ENCODE measurements around the gene GABRB1.
"Not testable (repeated sequence)": the region's sequence is repeated elsewhere in the genome, so short reads cannot be mapped to it uniquely, and the experiment has no call there.

GABRB1 gene

GRCh38 chr4:47213106-47213505 is 181.7 kb downstream of the GABRB1 start:
- no peak for DNase-seq (ENCODE audit: low read depth)

GRCh38 chr4:47213539-47213938 is 182.2 kb downstream of the GABRB1 start:
- DNase-seq (ENCODE audit: low read depth), result no peak

- no peak for DNase-seq (ENCODE audit: low read depth)
Observed at GRCh38 chr4:47213971-47214370, 182.6 kb downstream of the GABRB1 start.

GRCh38 chr4:47215759-47216158 is 184.4 kb downstream of the GABRB1 start:
- no peak for DNase-seq (ENCODE audit: low read depth)

- no peak for DNase-seq (ENCODE audit: low read depth)
Observed at GRCh38 chr4:47217291-47217690, 185.9 kb downstream of the GABRB1 start.

GRCh38 chr4:47217884-47218283 is 186.5 kb downstream of the GABRB1 start:
- no peak for DNase-seq (ENCODE audit: low read depth)

DNA sequence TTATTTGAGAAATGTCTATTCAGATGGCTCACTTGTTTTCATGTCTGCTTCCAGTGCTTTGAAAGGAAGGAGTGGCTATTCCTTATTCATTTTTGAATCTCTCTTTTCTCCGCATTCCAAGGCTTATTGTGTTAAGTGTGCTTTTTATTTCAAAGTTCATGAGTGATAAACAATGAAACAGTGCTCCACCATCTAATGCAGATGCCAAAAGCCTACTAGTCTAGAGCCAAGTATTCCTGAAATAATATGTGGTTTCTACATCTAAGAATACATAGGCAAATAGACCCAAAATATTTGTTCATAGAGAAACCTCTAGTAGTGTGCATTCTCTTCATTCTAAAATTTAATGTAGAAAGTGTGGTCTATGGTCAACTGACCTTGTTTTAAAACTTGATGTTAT is 187.3 kb downstream of the GABRB1 start:
- no peak for DNase-seq (ENCODE audit: low read depth)

DNA sequence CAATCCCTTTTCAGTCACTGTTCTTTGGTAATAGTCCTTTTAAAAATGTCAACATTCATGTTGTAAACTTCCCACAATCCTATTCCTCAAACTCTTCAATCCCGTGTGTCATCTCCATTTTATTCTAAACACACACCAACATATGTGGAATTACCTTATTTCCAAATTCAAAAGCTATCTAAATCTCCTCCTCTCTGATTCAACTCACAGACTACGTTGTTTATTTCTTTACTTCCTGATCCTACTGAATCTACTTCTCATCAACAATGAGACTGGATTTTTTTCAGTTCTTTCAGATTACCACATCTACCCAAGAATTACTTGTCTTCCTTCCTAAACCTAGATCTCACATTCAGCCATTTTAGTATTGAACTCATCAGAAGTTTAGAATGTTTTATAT is 188.2 kb downstream of the GABRB1 start:
- no peak for DNase-seq (ENCODE audit: low read depth)

GRCh38 chr4:47221721-47222120 is 190.4 kb downstream of the GABRB1 start:
- DNase-seq (ENCODE audit: low read depth), result no peak

- no peak for DNase-seq (ENCODE audit: low read depth)
Observed at GRCh38 chr4:47222276-47222675, 190.9 kb downstream of the GABRB1 start.

DNA sequence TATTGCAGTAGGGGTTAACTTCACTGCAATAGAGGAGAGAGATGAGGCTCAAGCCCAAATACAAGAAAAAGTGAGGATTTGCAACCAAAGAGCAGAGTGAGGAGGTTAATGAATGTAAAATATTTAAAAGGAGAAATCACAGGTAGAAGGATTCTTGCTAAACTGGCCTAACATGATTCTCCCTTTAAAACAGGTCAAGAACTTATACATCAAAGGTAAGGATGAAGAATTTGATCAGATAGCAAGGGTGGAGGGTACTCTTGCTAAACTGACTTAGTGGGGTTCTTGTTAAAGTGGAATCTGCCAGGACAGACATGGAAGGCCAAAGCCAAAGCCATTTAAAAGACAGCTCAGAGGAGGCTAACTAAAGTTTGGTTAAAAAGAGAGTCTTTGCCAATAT is 193.0 kb downstream of the GABRB1 start:
- DNase-seq (ENCODE audit: low read depth), result no peak

GRCh38 chr4:47235721-47236120 is 204.4 kb downstream of the GABRB1 start:
- DNase-seq (ENCODE audit: low read depth), result no peak

GRCh38 chr4:47238667-47239066 is 207.3 kb downstream of the GABRB1 start:
- DNase-seq (ENCODE audit: low read depth), result no peak

DNA sequence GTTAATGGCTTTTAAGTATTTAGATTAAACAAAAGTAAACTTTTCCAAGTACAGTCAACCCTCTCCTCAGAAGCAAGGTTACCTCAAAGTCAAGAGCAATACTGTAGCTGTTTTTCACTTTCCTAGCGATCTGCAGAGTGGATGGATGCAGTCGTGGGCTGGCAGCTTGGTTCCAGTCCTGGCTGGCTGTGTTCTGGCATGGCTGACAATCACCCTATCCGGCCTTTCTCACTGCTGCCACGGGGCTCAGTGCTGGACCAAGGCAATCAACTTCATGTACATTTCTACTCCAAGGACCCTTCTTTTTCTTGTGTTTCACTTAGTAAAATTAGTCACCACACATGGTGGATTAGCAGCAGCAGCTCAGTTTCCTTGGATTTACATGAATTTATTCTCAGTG is 208.3 kb downstream of the GABRB1 start:
- no peak for DNase-seq (ENCODE audit: low read depth)

DNA sequence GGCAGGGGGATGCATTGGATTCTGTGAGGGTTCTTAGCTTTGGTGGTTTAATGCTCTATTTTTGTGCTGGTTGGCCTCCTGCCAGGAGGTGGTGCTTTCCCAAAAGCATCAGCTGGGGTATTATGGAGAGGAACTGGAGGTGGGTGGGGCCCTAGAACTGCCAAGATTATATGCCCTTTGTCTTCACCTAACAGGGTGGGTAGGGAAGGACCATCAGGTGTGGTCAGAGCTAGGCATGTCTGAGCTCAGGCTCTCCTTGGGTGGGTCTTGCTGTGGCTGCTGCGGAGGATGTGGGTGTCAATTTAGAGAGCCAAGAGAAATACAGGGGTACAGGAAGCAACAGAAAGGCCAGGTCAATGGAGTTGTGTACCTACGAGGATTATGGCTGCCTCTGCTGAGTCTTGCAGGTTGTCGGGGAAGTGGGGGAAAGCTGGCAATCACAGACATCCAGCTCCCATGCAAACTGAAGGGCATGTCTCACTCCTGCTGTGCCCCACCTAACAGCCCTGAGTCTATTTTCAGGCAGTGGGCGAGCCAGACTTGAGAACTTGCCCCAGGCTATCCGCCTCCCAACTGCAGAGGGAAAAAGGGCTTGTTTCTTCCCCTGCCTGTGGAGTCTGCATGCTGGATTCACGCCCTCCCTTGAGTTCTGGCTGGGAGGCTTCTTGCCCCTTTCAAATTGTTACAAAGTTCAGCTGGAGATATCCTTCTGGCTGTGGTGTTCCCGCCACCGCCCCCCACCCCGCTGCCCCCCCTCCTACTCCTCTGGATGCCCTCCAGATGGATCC is 220.2 kb downstream of the GABRB1 start:
- no peak for DNase-seq (ENCODE audit: low read depth)

DNA sequence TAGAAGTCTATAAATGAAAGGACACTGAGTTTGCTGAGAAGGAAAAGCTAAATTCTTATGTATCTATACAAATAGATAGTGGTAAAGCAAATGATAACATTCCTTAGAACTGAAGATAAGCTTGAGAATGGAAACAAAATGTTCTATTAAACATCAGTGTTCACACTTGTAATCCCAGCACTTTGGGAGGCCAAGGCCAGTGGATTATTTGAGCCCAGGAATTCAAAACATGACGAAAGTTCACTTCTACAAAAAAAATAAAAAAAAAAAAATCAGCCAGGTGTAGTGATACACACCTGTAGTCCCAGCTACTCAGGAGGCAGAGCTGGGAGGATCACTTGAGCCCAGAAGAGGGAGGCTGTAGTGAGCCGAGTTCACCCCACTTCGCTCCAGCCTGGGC is 232.4 kb downstream of the GABRB1 start:
- DNase-seq (ENCODE audit: low read depth), result no peak

- no peak for DNase-seq (ENCODE audit: low read depth)
Observed at GRCh38 chr4:47270201-47270888, 239.0 kb downstream of the GABRB1 start.

DNA sequence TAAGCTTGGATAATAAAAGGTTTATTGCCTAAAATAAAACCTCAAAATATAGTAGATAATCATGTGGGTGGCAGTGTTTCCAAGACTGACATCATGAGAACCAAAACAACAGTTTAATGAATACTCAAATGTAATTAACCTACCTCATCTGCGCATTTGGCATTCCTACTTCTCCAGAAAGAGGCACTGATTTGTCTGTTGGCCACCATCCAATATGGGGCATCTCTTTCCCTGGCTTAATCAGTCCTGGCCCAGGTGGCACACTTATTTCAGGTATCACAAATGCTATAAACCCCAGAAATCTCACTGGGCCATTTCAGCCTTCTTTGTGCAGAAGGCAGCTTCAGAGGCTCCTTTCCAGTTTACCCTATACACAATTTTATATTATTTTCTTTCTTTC is 239.9 kb downstream of the GABRB1 start:
- DNase-seq (ENCODE audit: low read depth), result no peak

GRCh38 chr4:47274901-47275300 is 243.5 kb downstream of the GABRB1 start:
- DNase-seq (ENCODE audit: low read depth), result no peak

DNA sequence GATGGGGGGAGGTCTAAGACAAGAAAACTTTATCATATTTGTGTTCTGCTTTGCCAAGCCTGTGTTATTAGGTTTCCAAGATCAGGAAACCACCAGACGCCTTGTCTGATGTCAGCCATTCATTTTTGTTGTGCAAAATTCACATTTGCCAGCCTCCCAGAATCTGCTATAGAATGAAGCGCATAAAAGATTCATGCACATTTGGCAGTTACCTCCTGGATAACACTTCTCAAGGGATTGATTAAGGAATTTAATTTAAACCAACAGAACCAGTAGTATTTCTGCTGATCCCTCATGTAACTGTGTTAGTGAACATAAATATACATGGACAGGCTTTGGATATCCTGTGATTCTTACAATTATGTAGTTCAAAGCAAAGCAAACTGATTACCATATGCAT is 244.2 kb downstream of the GABRB1 start:
- no peak for DNase-seq (ENCODE audit: low read depth)

DNA sequence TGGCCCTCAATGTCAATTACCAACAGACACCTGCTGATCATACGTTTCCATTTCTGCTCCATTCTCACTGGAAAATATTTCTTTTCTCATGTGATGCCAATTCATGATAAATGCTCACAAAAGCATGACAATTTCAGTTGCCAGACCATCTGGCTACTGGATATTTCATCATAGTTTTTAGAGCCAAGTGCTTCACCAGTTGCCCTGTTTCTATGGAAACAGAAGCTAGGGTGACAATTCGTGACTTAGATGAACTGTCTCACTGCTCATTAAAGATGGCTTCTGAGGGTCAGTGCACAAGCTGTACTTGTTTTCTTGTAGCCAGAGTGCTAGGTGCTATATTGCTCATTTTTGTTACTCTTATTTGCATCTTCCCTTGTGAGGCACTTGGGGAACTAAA is 247.3 kb downstream of the GABRB1 start:
- DNase-seq (ENCODE audit: low read depth), result no peak

GRCh38 chr4:47287735-47288134 is 256.4 kb downstream of the GABRB1 start:
- no peak for DNase-seq (ENCODE audit: low read depth)

- DNase-seq (ENCODE audit: low read depth), result no peak
Observed at GRCh38 chr4:47289805-47290204, 258.4 kb downstream of the GABRB1 start.

GRCh38 chr4:47290873-47291272 is 259.5 kb downstream of the GABRB1 start:
- DNase-seq (ENCODE audit: low read depth), result not testable (repeated sequence)

All from activated T-cell treated with anti-CD3 and anti-CD28 coated beads for 24 hours (primary cell).